Activated CD8-positive, alpha-beta T cell treated with anti-CD3 and anti-CD28 coated beads, Interleukin-2, amount 10 ng/mL, durations not matched to agents 7 days and 5 days (primary cell): ENCODE results near the gene RNF167. TPM values are rescaled to one million over a fixed set of nuclear protein-coding genes. Genes with fewer than 3 reads are reported as not detected.
A peak's percentile ranks its signal among the peaks of the same experiment; 100 is the strongest.

Experiments
- ATAC-seq: fragments of 150-1000 bp; cut with Tn5 transposase; one replicate; pipeline ENCODE4 v1.10.0; 2021; ENCODE audit warnings: moderate library complexity
- CTCF ChIA-PET: fragments of 350-600 bp; sonication (Branson Sonifier 250); formaldehyde crosslinking; loops from one replicate; lab custom pipeline; 2021; ENCODE audit warnings: antibody characterized with exemption; lab: Charles Lee
- POLR2A ChIA-PET: fragments of 350-600 bp; sonication (Branson Sonifier 250); formaldehyde crosslinking; loops from one replicate; lab custom pipeline; 2021; ENCODE audit warnings: antibody characterized with exemption; lab: Charles Lee
- DNase-seq: peaks from one replicate; pipeline ENCODE4 v3.0.0-alpha.2; 2020
- H3K27ac Mint-ChIP-seq: one replicate; pipeline ENCODE4 v1.8.0; 2021; ENCODE audit warnings: mild to moderate bottlenecking, mixed read lengths
- H3K27me3 Mint-ChIP-seq: one replicate; pipeline ENCODE4 v1.8.0; 2021; ENCODE audit warnings: low read depth, mixed read lengths
- H3K36me3 Mint-ChIP-seq: one replicate; pipeline ENCODE4 v1.8.0; 2021; ENCODE audit warnings: low read depth, mixed read lengths
- H3K4me1 Mint-ChIP-seq: one replicate; pipeline ENCODE4 v1.8.0; 2021; ENCODE audit warnings: low read depth, mixed read lengths
- H3K4me3 Mint-ChIP-seq: one replicate; pipeline ENCODE4 v1.8.0; 2021; ENCODE audit warnings: mild to moderate bottlenecking, mixed read lengths
- H3K9me3 Mint-ChIP-seq: one replicate; pipeline ENCODE4 v1.8.0; 2022; ENCODE audit warnings: mixed read lengths; ENCODE audit not compliant: insufficient read depth
- total RNA-seq, 2 experiments: library from RNA; stranded (reverse); gene quantifications; one replicate each; pipeline ENCODE4 v1.2.3, GENCODE V29; 2021

The RNF167 gene
- total RNA-seq, 2 experiments from 2014 or later, result 239 to 245 TPM

DNA sequence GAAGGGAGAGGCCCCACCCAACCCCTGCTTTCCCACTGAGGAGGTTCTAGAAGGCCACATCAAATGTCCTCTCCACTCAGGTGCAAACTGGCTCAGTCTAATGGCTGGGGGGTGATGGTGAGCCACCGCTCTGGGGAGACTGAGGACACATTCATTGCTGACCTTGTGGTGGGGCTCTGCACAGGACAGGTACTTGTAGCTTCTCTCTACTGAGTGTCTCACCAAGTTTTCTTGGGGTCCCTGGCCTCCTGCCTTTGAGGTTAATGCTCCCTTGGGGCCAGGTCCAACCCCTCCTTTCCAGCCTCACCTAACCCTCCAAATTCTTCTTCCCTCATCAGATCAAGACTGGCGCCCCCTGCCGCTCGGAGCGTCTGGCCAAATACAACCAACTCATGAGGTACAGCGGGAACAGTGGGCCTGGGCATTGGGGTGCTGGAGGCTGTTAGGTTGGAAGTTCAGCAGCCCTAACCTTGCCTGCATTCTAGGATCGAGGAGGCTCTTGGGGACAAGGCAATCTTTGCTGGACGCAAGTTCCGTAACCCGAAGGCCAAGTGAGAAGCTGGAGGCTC, 16.5 kb downstream of the RNF167 start:
- ATAC-seq (no peak), DNase-seq (peak; percentile 56)
- CTCF ChIA-PET, result interaction anchor here (0.9 to 3.6 kb wide), 5 partner anchors 9 to 50 kb away, joined by 3 to 30 read pairs (median 4); partner anchors contain the start of genes PFN1 and SPAG7
- POLR2A ChIA-PET, result interaction anchor here (1.2 to 3.8 kb wide), 4 partner anchors 10 to 33 kb away, joined by 3 to 14 read pairs (median 4); partner anchors contain the start of gene SPAG7
- Mint-ChIP-seq H3K4me3 (no peak overlapping the region), H3K4me1 (peaks cover 17% of the 10 kb centered on the region), H3K9me3 (no peaks in the 10 kb centered on the region), H3K36me3 (peaks cover 26% of the 10 kb centered on the region), H3K27ac (no peak overlapping the region), H3K27me3 (no peaks in the 10 kb centered on the region)

DNA sequence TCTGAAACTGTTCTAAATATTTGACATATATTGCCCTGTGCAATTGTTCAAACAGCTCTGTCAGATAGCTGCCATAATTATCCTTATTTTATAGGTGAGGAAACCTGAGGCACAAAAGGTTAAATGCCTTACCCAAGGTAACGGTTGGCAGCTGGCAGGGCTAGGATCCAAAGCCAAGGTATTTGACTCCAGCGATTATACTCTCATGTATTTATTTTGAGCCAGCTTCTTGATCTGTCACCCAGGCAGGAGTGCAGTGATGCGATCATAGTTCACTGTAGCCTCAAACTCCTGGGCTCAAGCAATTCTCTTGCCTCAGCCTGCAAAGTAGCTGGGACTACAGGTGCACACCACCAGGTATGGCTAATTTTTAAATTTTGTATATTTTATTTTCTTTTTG, 18.0 kb downstream of the RNF167 start:
- H3K9me3 Mint-ChIP-seq, result no peaks in the 10 kb centered on the region
- DNase-seq, result no peak
- ChIA-PET CTCF (interaction anchor here (1.2 to 3.6 kb wide), 4 partner anchors 8 to 49 kb away, joined by 3 to 30 read pairs (median 4); partner anchors contain the start of genes RNF167, SLC25A11 and SPAG7), POLR2A (interaction anchor here (1.1 to 3.8 kb wide), 4 partner anchors 8 to 12 kb away, joined by 4 to 14 read pairs (median 6); partner anchors contain the start of gene SPAG7)
- ATAC-seq, result no peak
- no peak overlapping the region for H3K27ac Mint-ChIP-seq
- H3K27me3 Mint-ChIP-seq, result no peaks in the 10 kb centered on the region
- H3K4me1 Mint-ChIP-seq, result peaks cover 12% of the 10 kb centered on the region
- peaks cover 26% of the 10 kb centered on the region for H3K36me3 Mint-ChIP-seq
- no peak overlapping the region for H3K4me3 Mint-ChIP-seq

DNA sequence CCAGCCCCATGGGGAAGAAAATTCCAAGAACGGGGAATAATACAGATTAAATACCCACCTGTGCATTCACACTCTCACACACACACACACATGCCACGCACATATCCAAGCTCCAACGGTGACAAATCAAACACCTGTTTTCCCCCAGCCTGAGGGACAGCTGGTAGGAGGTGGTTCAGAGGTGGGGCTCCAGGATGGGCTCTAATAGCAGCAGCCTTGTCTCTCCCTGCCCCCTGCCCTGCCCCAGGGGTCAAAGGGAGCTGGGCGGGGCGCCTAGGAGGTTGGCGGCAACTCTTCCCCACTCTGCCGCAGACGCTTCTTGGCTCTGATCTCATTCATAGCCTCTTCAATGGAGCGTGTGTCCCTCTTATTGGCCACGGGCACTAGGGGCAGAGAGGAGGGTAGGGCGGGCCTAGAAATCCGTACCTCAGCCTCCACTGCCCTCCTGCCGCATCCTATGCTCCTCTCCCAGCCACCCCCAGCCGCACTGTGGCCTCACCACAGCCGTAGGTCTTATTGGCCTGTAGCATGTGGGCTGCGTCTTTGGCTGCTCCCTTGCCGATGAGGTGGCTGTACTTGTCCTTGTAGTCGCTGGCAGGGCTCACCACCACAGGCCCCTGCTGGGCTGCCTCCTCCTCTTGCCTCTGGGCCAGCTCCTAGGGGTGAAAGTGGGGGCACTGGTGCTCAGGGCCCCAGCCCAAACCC, 19.3 kb downstream of the RNF167 start:
- Mint-ChIP-seq H3K4me1 (peaks cover 11% of the 10 kb centered on the region), H3K27me3 (no peaks in the 10 kb centered on the region), H3K4me3 (no peak overlapping the region), H3K27ac (no peak overlapping the region), H3K9me3 (no peaks in the 10 kb centered on the region), H3K36me3 (peaks cover 23% of the 10 kb centered on the region)
- POLR2A ChIA-PET, result interaction anchor here (0.6 to 3.8 kb wide), 4 partner anchors 7 to 20 kb away, joined by 3 to 14 read pairs (median 5); partner anchors contain the start of gene SPAG7
- DNase-seq (no peak), ATAC-seq (no peak)
- CTCF ChIA-PET, result no interaction called here

DNA sequence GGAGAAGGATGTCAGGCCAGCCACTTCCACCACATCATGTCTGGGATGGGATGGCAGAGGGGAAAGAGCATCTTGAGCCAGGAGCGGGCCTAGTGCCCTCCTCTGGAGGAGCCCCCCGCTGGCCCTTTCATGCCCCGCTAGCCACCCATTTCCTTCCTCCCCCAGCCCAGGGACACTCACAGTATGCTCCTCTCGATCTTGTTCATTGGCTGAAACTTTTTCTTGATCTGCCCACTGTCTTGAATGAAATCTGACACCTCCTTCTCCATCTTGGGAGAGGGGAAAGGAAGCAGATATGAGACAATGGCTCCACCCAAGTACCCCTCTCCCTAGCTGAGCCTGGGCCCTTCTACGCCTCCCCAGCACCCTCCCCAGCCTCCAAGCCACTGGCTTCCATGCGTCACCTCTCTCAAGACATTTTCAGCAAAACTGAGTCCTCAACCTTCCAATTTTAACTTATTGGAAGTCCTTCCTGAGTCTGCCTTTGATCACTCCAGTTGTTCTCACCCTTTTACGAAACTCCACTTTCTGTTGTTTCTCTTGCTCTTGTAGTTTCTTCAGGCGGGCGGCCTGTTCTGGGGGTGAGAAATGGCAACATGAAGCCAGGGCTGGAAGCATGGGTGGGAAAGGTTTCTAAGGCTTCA, 20.3 kb downstream of the RNF167 start:
- DNase-seq (no peak), ATAC-seq (no peak)
- Mint-ChIP-seq H3K27me3 (no peaks in the 10 kb centered on the region), H3K27ac (no peak overlapping the region), H3K4me1 (peaks cover 14% of the 10 kb centered on the region), H3K4me3 (no peak overlapping the region), H3K36me3 (peaks cover 30% of the 10 kb centered on the region), H3K9me3 (no peaks in the 10 kb centered on the region)
- ChIA-PET CTCF (no interaction called here), POLR2A (no interaction called here)

DNA sequence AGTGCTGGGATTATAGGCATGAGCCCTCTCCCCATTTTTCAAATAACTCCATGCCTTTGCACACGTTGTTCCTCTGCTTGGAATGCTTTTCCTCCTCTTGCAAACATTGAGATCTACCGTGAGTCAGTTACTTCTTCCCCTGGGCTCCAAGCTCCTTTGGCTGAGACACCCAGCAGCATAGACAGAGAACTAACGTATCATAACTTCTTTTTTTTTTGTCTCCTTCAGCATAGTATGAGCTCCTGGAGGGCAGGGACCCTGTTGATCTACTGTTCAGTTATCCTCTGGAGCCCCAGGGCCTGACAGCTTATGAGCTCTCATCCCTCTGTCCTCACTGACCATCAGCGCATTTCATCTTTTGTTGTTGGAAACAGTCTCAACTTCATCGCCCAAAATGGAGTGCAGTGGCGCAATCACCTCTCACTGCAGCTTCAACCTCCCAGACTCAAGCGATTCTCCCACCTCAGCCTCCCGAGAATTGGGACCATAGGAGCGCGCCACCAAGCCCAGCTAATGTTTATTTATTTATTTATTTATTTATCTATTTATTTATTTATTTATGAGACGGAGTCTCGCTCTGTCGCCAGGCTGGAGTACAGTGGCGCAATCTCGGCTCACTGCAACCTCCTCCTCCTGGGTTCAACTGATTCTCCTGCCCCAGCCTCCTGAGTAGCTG, 25.4 kb downstream of the RNF167 start:
- peaks cover 15% of the 10 kb centered on the region for H3K4me1 Mint-ChIP-seq
- ChIA-PET CTCF (interaction anchor here (2.7 to 3.7 kb wide), 4 partner anchors 9 to 56 kb away, joined by 18 to 30 read pairs (median 22); partner anchors contain the start of genes CAMTA2, RNF167 and SLC25A11), POLR2A (interaction anchor here (0.7 to 8.2 kb wide), 4 partner anchors 8 to 24 kb away, joined by 4 to 239 read pairs (median 58); partner anchors contain the start of genes ENO3, PFN1, RNF167 and SLC25A11)
- no peaks in the 10 kb centered on the region for H3K27me3 Mint-ChIP-seq
- DNase-seq, result no peak
- H3K9me3 Mint-ChIP-seq, result no peaks in the 10 kb centered on the region
- ATAC-seq, result no peak
- H3K4me3 Mint-ChIP-seq, result peak overlapping the region; percentile 54
- H3K27ac Mint-ChIP-seq, result no peak overlapping the region
- H3K36me3 Mint-ChIP-seq, result peaks cover 21% of the 10 kb centered on the region

DNA sequence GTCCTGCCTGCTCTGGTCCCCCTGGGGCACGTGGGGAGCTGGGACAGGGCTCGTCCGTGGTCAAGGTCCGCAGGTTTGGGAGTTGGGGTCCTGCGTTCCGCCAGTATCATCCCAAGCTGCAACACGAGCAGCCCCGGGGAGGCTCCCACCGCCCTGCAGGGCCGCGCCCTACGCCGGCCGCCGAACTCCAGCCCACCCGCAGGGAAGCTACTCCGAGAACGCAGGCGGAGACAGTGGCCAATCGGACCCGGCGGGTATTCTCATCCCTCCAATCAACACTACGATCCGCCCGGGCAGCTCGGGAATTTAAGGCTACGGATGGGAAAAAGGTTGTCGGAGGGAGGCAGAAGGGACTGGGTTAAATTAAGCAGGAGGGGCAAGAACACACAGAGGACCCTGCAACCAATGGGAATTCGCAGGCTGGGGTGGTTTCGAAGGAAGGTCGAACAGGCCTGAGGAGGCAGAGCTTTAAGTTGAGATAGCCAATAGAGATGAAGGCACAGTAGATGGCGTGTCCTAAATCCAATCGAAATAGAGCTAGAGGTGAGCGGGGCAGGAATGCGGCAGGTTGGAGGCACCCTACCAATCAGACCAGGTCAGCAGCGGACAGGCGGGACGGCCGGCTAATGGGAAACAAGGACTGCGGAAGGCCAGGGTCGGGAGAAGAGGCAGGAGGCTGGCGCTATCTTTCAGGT, 26.9 kb downstream of the RNF167 start:
- CTCF ChIA-PET, result interaction anchor here (0.6 to 3.7 kb wide), 18 partner anchors 11 to 176 kb away, joined by 3 to 30 read pairs (median 7); partner anchors contain the start of genes C17orf107, CAMTA2, CHRNE and ENO3
- POLR2A ChIA-PET, result interaction anchor here (0.8 to 8.2 kb wide), 10 partner anchors 10 to 257 kb away, joined by 3 to 239 read pairs (median 4); partner anchors contain the start of genes ARRB2, ENO3, PFN1 and RNF167
- Mint-ChIP-seq H3K4me1 (peaks cover 22% of the 10 kb centered on the region), H3K36me3 (peaks cover 29% of the 10 kb centered on the region), H3K4me3 (no peak overlapping the region), H3K27ac (no peak overlapping the region), H3K9me3 (no peaks in the 10 kb centered on the region), H3K27me3 (no peaks in the 10 kb centered on the region)
- peak; percentile 98 for DNase-seq
- peak; percentile 93 for ATAC-seq

DNA sequence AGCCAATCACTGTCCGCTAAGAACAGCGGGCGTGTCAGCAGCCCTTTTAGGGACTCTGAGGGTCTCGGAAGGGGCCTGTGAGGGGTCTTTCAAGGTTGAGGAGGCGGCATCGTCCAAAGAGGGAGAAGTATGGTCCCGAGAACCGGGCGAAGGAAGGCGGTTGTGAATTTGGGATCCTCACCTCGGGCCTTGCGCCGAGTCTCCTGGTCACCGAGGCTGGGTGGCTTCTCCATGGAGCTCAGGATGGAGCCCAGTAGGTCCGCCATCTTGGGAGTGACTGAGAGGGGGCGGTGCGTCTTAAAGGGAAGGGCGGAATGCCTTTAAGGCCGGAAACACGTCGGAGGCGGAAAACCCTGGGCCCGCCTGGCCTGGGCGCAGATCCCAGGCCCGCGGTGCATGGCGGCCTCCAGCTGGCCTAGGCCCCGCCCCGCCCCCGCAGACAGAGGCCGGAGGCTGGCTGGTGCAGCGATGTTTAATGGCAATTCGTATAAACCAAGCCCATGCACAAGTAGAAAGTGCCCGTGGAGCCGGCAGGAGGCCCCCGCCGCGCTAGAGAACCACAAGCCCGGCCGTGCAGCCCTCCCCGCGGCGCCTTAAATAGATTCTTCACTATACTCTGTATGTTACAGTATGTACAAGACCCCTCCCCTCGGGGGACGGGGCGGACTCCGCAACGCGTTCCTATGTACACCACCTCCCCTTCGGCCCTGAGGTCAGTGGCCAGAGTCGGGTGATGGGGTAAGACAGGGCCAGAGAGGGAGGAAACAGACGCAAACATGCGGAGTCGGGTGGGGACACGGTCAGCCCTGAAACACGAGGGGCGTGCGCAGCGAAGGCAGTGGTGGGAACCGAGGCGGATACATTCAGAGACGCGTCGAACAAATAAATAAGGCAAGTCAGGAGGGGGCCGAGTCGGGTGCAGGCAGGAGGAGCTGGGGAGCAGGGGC, 27.7 kb downstream of the RNF167 start, which contains the start of gene SPAG7:
TSS of gene SPAG7 (minus strand) at position 279 of the 947 bp plus-strand sequence. CDS start at position 266, 13 bp downstream.
- ATAC-seq, result peak; percentile 69
- no peak within 1 kb of the TSS for H3K4me3 Mint-ChIP-seq
- peak; percentile 95 for DNase-seq
- ChIA-PET POLR2A (interaction anchor here (0.7 to 8.2 kb wide), 13 partner anchors 10 to 258 kb away, joined by 3 to 239 read pairs (median 4); partner anchors contain the start of genes ARRB2, ENO3, PFN1 and RNF167), CTCF (interaction anchor here (0.8 to 3.7 kb wide), 21 partner anchors 12 to 177 kb away, joined by 3 to 30 read pairs (median 8); partner anchors contain the start of genes C17orf107, CAMTA2, CHRNE and ENO3)
- H3K9me3 Mint-ChIP-seq, result no peaks in the 10 kb centered on the region
- peaks cover 37% of the 10 kb centered on the region for H3K36me3 Mint-ChIP-seq
- H3K4me1 Mint-ChIP-seq, result peaks cover 22% of the 10 kb centered on the region
- no peak within 1 kb of the TSS for H3K27ac Mint-ChIP-seq
- H3K27me3 Mint-ChIP-seq, result no peaks in the 10 kb centered on the region

DNA sequence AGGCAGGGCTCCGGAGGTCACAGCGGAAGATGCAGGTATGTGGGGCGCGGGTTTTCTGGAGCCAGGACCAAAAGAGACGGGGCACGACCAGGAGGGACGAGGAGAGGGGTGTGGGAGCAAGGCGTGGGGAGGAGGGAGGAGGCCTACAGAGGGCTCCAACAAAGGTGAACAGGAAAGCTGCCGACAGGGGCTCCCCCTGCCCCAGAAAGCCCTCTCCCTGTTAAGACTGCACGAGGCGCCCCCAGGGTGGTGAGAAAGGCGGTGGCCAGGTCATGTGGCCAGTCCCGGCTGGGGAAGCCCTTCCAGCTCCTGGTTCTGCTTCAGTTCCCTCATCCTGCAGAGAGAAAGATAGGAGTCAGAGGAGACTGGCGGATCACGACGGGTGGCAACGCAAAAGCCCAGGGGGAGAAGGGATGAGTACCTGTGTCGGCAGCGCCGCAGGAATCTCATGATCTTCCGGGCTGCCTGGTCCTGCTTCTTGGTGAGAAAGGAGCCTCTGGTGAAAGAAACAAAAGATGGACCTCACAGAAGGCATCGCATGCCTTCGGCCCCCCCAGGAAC, 28.5 kb downstream of the RNF167 start:
- DNase-seq (no peak), ATAC-seq (no peak)
- H3K27ac Mint-ChIP-seq, result no peak overlapping the region
- ChIA-PET CTCF (interaction anchor here (0.8 to 3.7 kb wide), 6 partner anchors 11 to 63 kb away, joined by 3 to 26 read pairs (median 10); partner anchors contain the start of genes CAMTA2, ENO3, RNF167 and SLC25A11), POLR2A (interaction anchor here (0.7 to 8.2 kb wide), 8 partner anchors 11 to 60 kb away, joined by 3 to 239 read pairs (median 5); partner anchors contain the start of genes ENO3, PFN1, RNF167 and SLC25A11)
- no peaks in the 10 kb centered on the region for H3K27me3 Mint-ChIP-seq
- no peaks in the 10 kb centered on the region for H3K9me3 Mint-ChIP-seq
- peaks cover 25% of the 10 kb centered on the region for H3K4me1 Mint-ChIP-seq
- peaks cover 40% of the 10 kb centered on the region for H3K36me3 Mint-ChIP-seq
- no peak overlapping the region for H3K4me3 Mint-ChIP-seq

DNA sequence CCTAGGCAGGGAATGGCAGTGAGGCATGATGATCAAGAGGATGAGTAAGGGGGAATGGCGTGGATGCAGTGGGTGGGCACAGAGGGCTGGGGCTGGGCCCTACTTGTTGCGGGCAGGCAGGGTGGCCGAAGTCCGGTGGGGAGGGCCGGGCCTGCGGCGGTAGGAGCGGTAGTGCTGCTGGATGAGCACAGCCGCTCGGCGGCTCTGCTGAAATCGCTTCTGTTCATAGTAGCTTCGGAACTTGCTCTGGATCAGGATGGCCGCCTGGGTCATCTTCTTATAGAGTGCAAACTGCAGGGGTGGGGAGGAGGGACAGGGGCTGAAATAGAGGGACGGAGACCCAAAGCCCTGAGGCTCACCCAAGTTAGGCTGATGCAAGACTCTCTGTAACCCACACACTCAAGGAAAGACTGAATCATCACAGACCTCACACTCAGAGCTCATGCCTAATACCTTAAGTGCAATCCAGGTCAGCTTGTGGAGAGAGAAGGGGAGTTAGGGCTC, 29.0 kb downstream of the RNF167 start:
- ChIA-PET POLR2A (interaction anchor here (0.7 to 8.2 kb wide), 5 partner anchors 13 to 60 kb away, joined by 3 to 239 read pairs (median 5); partner anchors contain the start of genes ENO3, PFN1, RNF167 and SLC25A11), CTCF (interaction anchor here (0.8 to 3.4 kb wide), 5 partner anchors 11 to 60 kb away, joined by 3 to 30 read pairs (median 10); partner anchors contain the start of genes CAMTA2 and ENO3)
- no peak overlapping the region for H3K27ac Mint-ChIP-seq
- no peaks in the 10 kb centered on the region for H3K27me3 Mint-ChIP-seq
- DNase-seq, result peak; percentile 55
- H3K4me3 Mint-ChIP-seq, result no peak overlapping the region
- peaks cover 44% of the 10 kb centered on the region for H3K36me3 Mint-ChIP-seq
- H3K9me3 Mint-ChIP-seq, result no peaks in the 10 kb centered on the region
- H3K4me1 Mint-ChIP-seq, result peaks cover 31% of the 10 kb centered on the region
- no peak for ATAC-seq
